BLaER1 (cell line): ENCODE data around the gene ZNF578.

Experiments used
- H3K27ac ChIP-seq: shearing (Covaris generic); formaldehyde crosslinking; 2 replicates; pipeline ENCODE4 v1.8.1; 2022
- H3K27me3 ChIP-seq: shearing (Covaris generic); formaldehyde crosslinking; 2 replicates; pipeline ENCODE4 v1.8.1; 2022
- H3K36me3 ChIP-seq: shearing (Covaris generic); formaldehyde crosslinking; 2 replicates; pipeline ENCODE4 v1.8.1; 2022
- H3K4me1 ChIP-seq: shearing (Covaris generic); formaldehyde crosslinking; 2 replicates; pipeline ENCODE4 v1.8.1; 2022
- H3K4me2 ChIP-seq: shearing (Covaris generic); formaldehyde crosslinking; 2 replicates; pipeline ENCODE4 v1.8.1; 2022
- H3K4me3 ChIP-seq: shearing (Covaris generic); formaldehyde crosslinking; 2 replicates; pipeline ENCODE4 v1.8.1; 2022
- H3K9ac ChIP-seq: shearing (Covaris generic); formaldehyde crosslinking; 2 replicates; pipeline ENCODE4 v1.8.1; 2022
- H3K9me3 ChIP-seq: shearing (Covaris generic); formaldehyde crosslinking; 2 replicates; pipeline ENCODE4 v1.8.1; 2022
- H4K20me1 ChIP-seq: shearing (Covaris generic); formaldehyde crosslinking; 2 replicates; pipeline ENCODE4 v1.8.1; 2022
- Cebpa-rat ChIP-seq: shearing (Covaris generic); IDR thresholded peaks from 2 replicates; pipeline ENCODE4 v1.8.1; 2022

Gene ZNF578

GRCh38 chr19:52453324-52454094 is at the start of gene ZNF578:
TSS of gene ZNF578 (plus strand) at chr19:52453553. CDS start at chr19:52501846, 48,293 bp downstream.
- Histone ChIP-seq H3K9ac (no peak within 1 kb of the TSS), H3K9me3 (peaks cover 95% of the 10 kb centered on the region), H3K4me1 (no peaks in the 10 kb centered on the region), H3K27me3 (no peaks in the 10 kb centered on the region), H3K36me3 (0 out of 2 replicates have a peak, but pooled peaks cover 8% of the 10 kb centered on the region), H4K20me1 (no peaks in the 10 kb centered on the region), H3K4me3 (no peak within 1 kb of the TSS), H3K4me2 (no peak within 1 kb of the TSS), H3K27ac (no peak within 1 kb of the TSS)
- TF ChIP-seq Cebpa-rat = no peak

- H3K9ac ChIP-seq = no peak overlapping the region
- no peaks in the 10 kb centered on the region for H4K20me1 ChIP-seq
- no peaks in the 10 kb centered on the region for H3K27me3 ChIP-seq
- no peak overlapping the region for H3K4me2 ChIP-seq
- no peak for TF ChIP-seq Cebpa-rat
- H3K4me1 ChIP-seq = no peaks in the 10 kb centered on the region
- H3K27ac ChIP-seq = no peak overlapping the region
- H3K9me3 ChIP-seq = peaks cover 91% of the 10 kb centered on the region
- peaks cover 100% of the 10 kb centered on the region for H3K36me3 ChIP-seq
- H3K4me3 ChIP-seq = no peak overlapping the region
Measured at GRCh38 chr19:52410276-52410675, 43.1 kb upstream of the ZNF578 start.

GRCh38 chr19:52415711-52416110 is 37.6 kb upstream of the ZNF578 start:
- peaks cover 96% of the 10 kb centered on the region for H3K9me3 ChIP-seq
- H3K4me1 ChIP-seq = no peaks in the 10 kb centered on the region
- H3K27ac ChIP-seq = no peak overlapping the region
- no peak for TF ChIP-seq Cebpa-rat
- no peak overlapping the region for H3K4me3 ChIP-seq
- H3K36me3 ChIP-seq = peaks cover 60% of the 10 kb centered on the region
- H4K20me1 ChIP-seq = no peaks in the 10 kb centered on the region
- H3K9ac ChIP-seq = no peak overlapping the region
- H3K4me2 ChIP-seq = no peak overlapping the region
- no peaks in the 10 kb centered on the region for H3K27me3 ChIP-seq

- Histone ChIP-seq H3K27ac (no peak within 1 kb of the TSS), H4K20me1 (no peaks in the 10 kb centered on the region), H3K27me3 (no peaks in the 10 kb centered on the region), H3K4me3 (no peak within 1 kb of the TSS), H3K4me1 (no peaks in the 10 kb centered on the region), H3K36me3 (peaks cover 44% of the 10 kb centered on the region), H3K9me3 (peaks cover 96% of the 10 kb centered on the region), H3K9ac (no peak within 1 kb of the TSS), H3K4me2 (no peak within 1 kb of the TSS)
- no peak for TF ChIP-seq Cebpa-rat
Measured at GRCh38 chr19:52428937-52429336, 24.4 kb upstream of the ZNF578 start, which contains the start of gene ZNF534. TSS of gene ZNF534 (plus strand) at chr19:52429148. CDS start at chr19:52431475, 2,327 bp downstream.

DNA sequence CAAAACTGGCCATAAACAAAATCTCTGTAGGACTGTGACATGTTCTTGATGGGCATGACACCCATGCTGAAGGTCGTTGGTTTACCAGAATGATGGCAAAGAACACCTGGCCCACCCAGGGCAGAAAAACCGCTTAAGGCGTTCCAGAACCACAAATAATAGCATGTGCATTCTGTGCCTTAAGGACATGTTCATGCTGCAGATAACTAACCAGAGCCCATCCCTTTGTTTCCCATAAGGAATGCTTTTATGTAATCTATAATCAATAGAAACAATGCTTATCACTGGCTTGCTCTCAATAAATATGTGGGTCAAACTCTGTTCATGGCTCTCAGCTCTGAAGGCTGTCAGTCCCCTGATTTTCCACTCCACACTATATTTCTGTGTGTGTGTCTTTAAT is 11.2 kb upstream of the ZNF578 start:
- peaks cover 94% of the 10 kb centered on the region for H3K9me3 ChIP-seq

GRCh38 chr19:52444506-52444905 is 8.8 kb upstream of the ZNF578 start:
- no peak overlapping the region for H3K27ac ChIP-seq
- H3K27me3 ChIP-seq = no peaks in the 10 kb centered on the region
- peaks cover 86% of the 10 kb centered on the region for H3K9me3 ChIP-seq
- H4K20me1 ChIP-seq = no peaks in the 10 kb centered on the region
- TF ChIP-seq Cebpa-rat = no peak
- H3K36me3 ChIP-seq = no peaks in the 10 kb centered on the region
- no peak overlapping the region for H3K9ac ChIP-seq
- H3K4me2 ChIP-seq = no peak overlapping the region
- H3K4me3 ChIP-seq = no peak overlapping the region
- no peaks in the 10 kb centered on the region for H3K4me1 ChIP-seq

More for the DNA sequence above, 11.2 kb upstream of the ZNF578 start:
- H3K27ac ChIP-seq = no peak overlapping the region
- TF ChIP-seq Cebpa-rat = no peak
- no peaks in the 10 kb centered on the region for H4K20me1 ChIP-seq
- no peaks in the 10 kb centered on the region for H3K4me1 ChIP-seq
- no peaks in the 10 kb centered on the region for H3K27me3 ChIP-seq
- H3K9ac ChIP-seq = no peak overlapping the region
- no peak overlapping the region for H3K4me3 ChIP-seq
- H3K4me2 ChIP-seq = no peak overlapping the region
- peaks cover 19% of the 10 kb centered on the region for H3K36me3 ChIP-seq

DNA sequence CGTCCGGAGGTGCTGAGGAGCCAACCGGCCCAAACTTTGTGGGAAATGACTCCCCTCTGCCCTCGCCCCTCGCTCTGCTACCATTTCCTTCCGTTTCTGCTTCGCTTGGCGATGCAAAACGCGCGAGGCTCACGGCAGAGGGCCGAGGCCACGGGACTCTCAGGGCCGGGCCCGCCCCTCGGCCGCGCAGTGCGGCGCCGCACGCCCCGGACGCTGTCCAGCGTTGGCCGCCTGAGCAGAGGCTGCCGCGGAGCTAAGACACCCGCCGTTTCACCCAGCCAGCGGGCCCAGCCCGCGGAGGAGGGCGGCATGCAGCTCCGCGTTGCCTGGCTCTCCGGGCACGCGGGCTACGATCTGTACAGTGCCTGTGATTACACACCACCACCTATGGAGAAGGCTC is 2.1 kb upstream of the ZNF578 start:
- Histone ChIP-seq H3K27me3 (no peaks in the 10 kb centered on the region), H4K20me1 (no peaks in the 10 kb centered on the region), H3K27ac (no peak overlapping the region), H3K4me1 (no peaks in the 10 kb centered on the region), H3K9ac (no peak overlapping the region), H3K9me3 (peaks cover 89% of the 10 kb centered on the region), H3K36me3 (no peaks in the 10 kb centered on the region), H3K4me2 (no peak overlapping the region), H3K4me3 (no peak overlapping the region)
- TF ChIP-seq Cebpa-rat = no peak

GRCh38 chr19:52464798-52465470 is 11.6 kb downstream of the ZNF578 start:
- no peak for TF ChIP-seq Cebpa-rat
- Histone ChIP-seq H3K27ac (no peak overlapping the region), H3K4me2 (no peak overlapping the region), H4K20me1 (no peaks in the 10 kb centered on the region), H3K4me3 (no peak overlapping the region), H3K36me3 (no peaks in the 10 kb centered on the region), H3K9ac (no peak overlapping the region), H3K9me3 (peaks cover 97% of the 10 kb centered on the region), H3K4me1 (no peaks in the 10 kb centered on the region), H3K27me3 (no peaks in the 10 kb centered on the region)

DNA sequence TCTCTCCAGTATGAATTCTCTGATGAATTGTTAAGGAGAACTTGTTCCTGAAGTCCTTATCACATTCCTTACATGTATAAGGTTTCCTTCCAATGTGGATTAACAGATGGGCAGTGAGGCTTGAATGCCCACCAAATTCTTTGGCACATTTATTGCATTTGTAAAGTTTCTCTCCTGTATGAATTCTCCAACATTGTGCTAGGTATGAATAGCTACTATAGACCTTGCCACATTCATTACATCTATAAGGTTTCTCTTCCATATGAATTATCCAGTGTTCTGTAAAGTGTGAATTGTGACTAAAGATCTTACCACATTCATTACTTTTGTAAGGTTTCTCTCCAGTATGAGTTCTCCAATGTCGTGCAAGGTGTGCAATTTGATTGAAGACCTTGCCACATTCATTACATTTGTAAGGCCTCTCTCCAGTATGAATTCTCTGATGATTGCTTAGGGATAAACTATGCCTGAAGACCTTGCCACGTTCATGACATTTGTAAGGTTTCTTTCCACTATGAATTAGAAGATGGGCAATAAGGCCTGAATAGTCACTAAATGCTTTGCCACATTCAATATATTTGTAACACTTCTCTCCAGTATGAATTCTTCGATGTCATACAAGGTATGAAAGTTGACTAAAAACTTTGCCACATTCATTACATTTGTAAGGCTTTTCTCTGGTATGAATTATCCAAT is 20.4 kb downstream of the ZNF578 start:
- Histone ChIP-seq H3K4me3 (no peak overlapping the region), H3K9me3 (peaks cover 100% of the 10 kb centered on the region), H4K20me1 (no peaks in the 10 kb centered on the region), H3K36me3 (no peaks in the 10 kb centered on the region), H3K9ac (no peak overlapping the region), H3K4me1 (no peaks in the 10 kb centered on the region), H3K27ac (no peak overlapping the region), H3K4me2 (no peak overlapping the region), H3K27me3 (no peaks in the 10 kb centered on the region)
- no peak for TF ChIP-seq Cebpa-rat
